NT2/D1 (cell line): Measurements from ENCODE around the gene EMP2.

ENCODE experiments used
- SUZ12 ChIP-seq: IDR thresholded peaks from 2 replicates; pipeline ENCODE4 v1.6.1; 2011; ENCODE audit not compliant: insufficient read length, insufficient read depth; ENCODE audit errors: extremely low read depth
- ZNF274 ChIP-seq: IDR thresholded peaks from 2 replicates; pipeline ENCODE4 v1.6.1; 2011; ENCODE audit warnings: mild to moderate bottlenecking, low read depth, low read length

DNA sequence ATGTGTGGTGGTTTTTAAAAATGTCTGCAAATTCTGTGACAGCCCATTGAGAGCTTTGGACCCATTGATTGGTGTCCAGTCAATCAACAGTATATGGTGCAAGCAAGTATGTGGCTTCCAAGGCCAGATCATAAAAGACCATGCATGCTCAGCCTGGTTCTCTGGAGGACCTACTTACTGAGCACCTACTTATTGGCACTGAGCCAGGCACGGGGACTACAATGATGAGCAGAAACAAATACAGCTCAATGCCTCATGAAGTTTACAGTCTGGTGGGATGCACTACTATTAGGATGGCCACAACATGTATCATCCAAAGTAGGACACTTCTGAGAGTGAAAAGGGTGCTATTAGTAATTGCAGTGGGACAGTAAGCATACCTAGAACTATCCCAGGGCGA is 7.2 kb upstream of the EMP2 start:
- TF ChIP-seq ZNF274 (no peak), SUZ12 (no peak)
